HepG2 (cell line): Measurements from ENCODE around the gene RHOG. TPM values are rescaled to one million over a fixed set of nuclear protein-coding genes. Genes with fewer than 3 reads are reported as not detected.

Source experiments
- FLYWCH1 ChIP-seq: sonication (generic); formaldehyde crosslinking; IDR thresholded peaks from 2 replicates; pipeline ENCODE4 v1.8.1; 2023; ENCODE audit warnings: mild to moderate bottlenecking, missing genetic modification reagents
- FOXK1 ChIP-seq: sonication (generic); formaldehyde crosslinking; IDR thresholded peaks from 2 replicates; pipeline ENCODE4 v1.4.0; 2020; ENCODE audit warnings: low read depth, missing genetic modification reagents, borderline replicate concordance
- RAD21 ChIP-seq: fragments of 450-650 bp; formaldehyde crosslinking; IDR thresholded peaks from 2 replicates; pipeline ENCODE4 v1.5.0; 2020; ENCODE audit warnings: mild to moderate bottlenecking
- RNF2 ChIP-seq: fragments of 450-650 bp; conservative IDR thresholded peaks from 2 replicates; pipeline ENCODE4 v1.6.1; 2016; ENCODE audit warnings: low read depth
- RORA ChIP-seq: sonication (generic); formaldehyde crosslinking; IDR thresholded peaks from 2 replicates; pipeline ENCODE4 v1.5.0; 2020; ENCODE audit warnings: mild to moderate bottlenecking, missing genetic modification reagents, moderate library complexity
- SNRNP70 ChIP-seq: fragments of 200-400 bp; formaldehyde crosslinking; IDR thresholded peaks from 2 replicates; pipeline ENCODE4 v1.6.1; 2017; ENCODE audit warnings: mild to moderate bottlenecking, low read depth, low read length, moderate library complexity
- ZFP36L2 ChIP-seq: sonication (generic); formaldehyde crosslinking; IDR thresholded peaks from 2 replicates; pipeline ENCODE4 v1.4.0; 2020; ENCODE audit warnings: missing genetic modification reagents
- ZMYM3 ChIP-seq: sonication (generic); formaldehyde crosslinking; IDR thresholded peaks from 2 replicates; pipeline ENCODE4 v1.5.1; 2020; ENCODE audit warnings: mild to moderate bottlenecking, missing genetic modification reagents
- ZNF747 ChIP-seq: sonication (generic); formaldehyde crosslinking; IDR thresholded peaks from 2 replicates; pipeline ENCODE4 v1.8.1; 2023; ENCODE audit warnings: missing genetic modification reagents, mild to moderate bottlenecking, borderline replicate concordance
- ZNF780A ChIP-seq: sonication (generic); formaldehyde crosslinking; IDR thresholded peaks from 2 replicates; pipeline ENCODE4 v1.8.0; 2022; ENCODE audit warnings: mild to moderate bottlenecking, missing genetic modification reagents, moderate library complexity
- ZSCAN12 ChIP-seq: sonication (generic); formaldehyde crosslinking; IDR thresholded peaks from 2 replicates; pipeline ENCODE4 v1.9.0; 2021; ENCODE audit warnings: mild to moderate bottlenecking, missing genetic modification reagents
- polyA plus RNA-seq, 8 experiments: library from polyadenylated mRNA; depleted of rRNA in 3 of 8; stranded (reverse) in 7 of 8; unstranded in 1 of 8; fragments of >200 nt; fragmentation: Illumina TruSeq in 4 of 8; extraction: Trizol in 4 of 8; gene quantifications; 2 replicates each; pipeline versions ENCODE4 v1.2.1 to v1.2.3, GENCODE V29; 2011 to 2016; ENCODE audit warnings: low read depth in 4 of 8, missing spikeins in 1 of 8, mixed read lengths in 1 of 8; ENCODE audit not compliant: insufficient read depth in 1 of 8
- total RNA-seq, 5 experiments: library from RNA; depleted of rRNA; stranded (reverse); fragments of >200 nt; fragmentation: Illumina TruSeq; extraction: Trizol; gene quantifications; 2 replicates each; pipeline ENCODE4 v1.2.3, GENCODE V29; 2016; ENCODE audit warnings: low read depth in 1 of 5
- TF ChIP-seq, protein P1 (sequence below): sonication (generic); formaldehyde crosslinking; IDR thresholded peaks from 2 replicates; pipeline ENCODE4 v1.5.0; 2020; ENCODE audit warnings: missing genetic modification reagents, mild to moderate bottlenecking, borderline replicate concordance
- TF ChIP-seq, protein P2 (sequence below): IDR thresholded peaks from 2 replicates; pipeline ENCODE4 v1.6.1; 2012; ENCODE audit warnings: low read depth, low read length, improper control_type of control experiment
- TF ChIP-seq, protein P3 (sequence below): IDR thresholded peaks from 2 replicates; pipeline ENCODE4 v1.6.1; 2016; ENCODE audit warnings: low read depth, control low read depth
- TF ChIP-seq, protein P4 (sequence below): sonication (generic); formaldehyde crosslinking; IDR thresholded peaks from 2 replicates; pipeline ENCODE4 v1.4.0; 2020; ENCODE audit warnings: mild to moderate bottlenecking, missing genetic modification reagents
- TF ChIP-seq, protein P5 (sequence below): sonication (generic); formaldehyde crosslinking; IDR thresholded peaks from 2 replicates; pipeline ENCODE4 v1.4.0; 2020; ENCODE audit warnings: missing genetic modification reagents, borderline replicate concordance
- TF ChIP-seq, protein P6 (sequence below): sonication (generic); formaldehyde crosslinking; IDR thresholded peaks from 2 replicates; pipeline ENCODE4 v1.9.0; 2021; ENCODE audit warnings: missing genetic modification reagents, borderline replicate concordance

RHOG gene
- total and polyA plus RNA-seq, 2 of the 13 experiments (the other 11 are each of a cell fraction or from before 2014, with no cell fraction given), result 7.7 to 23.4 TPM

DNA sequence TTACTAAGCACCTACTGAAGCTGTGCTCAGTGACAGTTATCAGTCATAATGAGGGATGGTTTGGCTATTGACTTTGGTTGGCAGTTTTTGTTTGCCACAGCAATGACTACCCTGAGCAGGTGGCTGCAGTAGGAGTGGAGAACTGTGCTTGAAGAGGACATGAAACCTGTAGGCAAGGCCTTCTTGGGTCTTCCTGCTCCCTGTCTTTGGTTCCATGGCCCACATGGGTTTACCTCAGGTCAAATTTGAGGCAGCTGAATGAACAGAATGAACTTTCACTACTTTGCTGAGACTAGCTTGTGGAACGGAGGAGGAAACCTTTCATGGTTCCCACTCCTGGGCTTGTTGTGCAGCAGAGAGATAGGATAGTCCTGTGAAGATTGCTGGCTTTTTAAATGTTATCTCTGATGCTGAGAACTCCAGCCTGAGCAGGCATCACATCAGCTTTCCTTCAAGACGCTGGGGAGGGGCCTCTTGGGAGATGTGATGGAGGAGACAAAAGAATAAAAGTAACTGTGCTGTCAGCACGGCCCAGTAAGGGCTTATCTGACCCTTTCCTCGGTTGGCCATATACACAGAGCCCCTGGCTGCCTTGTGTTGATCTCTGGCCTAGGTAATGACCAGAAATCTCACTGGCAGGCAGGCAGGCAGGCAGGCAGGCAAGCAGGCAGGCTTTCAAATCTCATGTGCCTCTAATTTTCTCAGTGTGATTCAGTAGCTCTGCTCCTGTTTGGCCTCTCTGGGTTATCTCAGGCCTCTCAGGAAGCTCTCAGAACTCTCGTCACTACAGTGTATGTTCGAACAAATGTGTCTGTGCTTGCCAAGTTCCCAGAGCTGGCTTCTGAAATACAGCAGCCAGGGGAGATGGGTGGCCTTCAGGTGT is 26.7 kb upstream of the RHOG start (continued):
- TF ChIP-seq ZSCAN12 (CRISPR knock-in tag) (no peak), ZFP36L2 (CRISPR knock-in tag) (no peak), ZMYM3 (CRISPR knock-in tag) (peak; percentile 48; the same call in 1 of the 2 replicates), SNRNP70 (no peak), RORA (CRISPR knock-in tag) (no peak), FLYWCH1 (CRISPR knock-in tag) (no peak), ZNF747 (CRISPR knock-in tag) (0 out of 2 replicates have a peak, but pooled peaks have one; percentile 31), RAD21 (CRISPR knock-in tag) (no peak), RNF2 (no peak), FOXK1 (CRISPR knock-in tag) (no peak), ZNF780A (CRISPR knock-in tag) (peak; percentile 100)
- TF ChIP-seq, protein P1, sequence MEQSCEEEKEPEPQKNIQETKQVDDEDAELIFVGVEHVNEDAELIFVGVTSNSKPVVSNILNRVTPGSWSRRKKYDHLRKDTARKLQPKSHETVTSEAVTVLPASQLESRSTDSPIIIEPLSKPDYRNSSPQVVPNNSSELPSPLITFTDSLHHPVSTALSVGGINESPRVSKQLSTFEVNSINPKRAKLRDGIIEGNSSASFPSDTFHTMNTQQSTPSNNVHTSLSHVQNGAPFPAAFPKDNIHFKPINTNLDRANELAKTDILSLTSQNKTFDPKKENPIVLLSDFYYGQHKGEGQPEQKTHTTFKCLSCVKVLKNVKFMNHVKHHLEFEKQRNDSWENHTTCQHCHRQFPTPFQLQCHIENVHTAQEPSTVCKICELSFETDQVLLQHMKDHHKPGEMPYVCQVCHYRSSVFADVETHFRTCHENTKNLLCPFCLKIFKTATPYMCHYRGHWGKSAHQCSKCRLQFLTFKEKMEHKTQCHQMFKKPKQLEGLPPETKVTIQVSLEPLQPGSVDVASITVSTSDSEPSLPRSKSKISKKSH (CRISPR knock-in tag), result no peak
- TF ChIP-seq, protein P2, sequence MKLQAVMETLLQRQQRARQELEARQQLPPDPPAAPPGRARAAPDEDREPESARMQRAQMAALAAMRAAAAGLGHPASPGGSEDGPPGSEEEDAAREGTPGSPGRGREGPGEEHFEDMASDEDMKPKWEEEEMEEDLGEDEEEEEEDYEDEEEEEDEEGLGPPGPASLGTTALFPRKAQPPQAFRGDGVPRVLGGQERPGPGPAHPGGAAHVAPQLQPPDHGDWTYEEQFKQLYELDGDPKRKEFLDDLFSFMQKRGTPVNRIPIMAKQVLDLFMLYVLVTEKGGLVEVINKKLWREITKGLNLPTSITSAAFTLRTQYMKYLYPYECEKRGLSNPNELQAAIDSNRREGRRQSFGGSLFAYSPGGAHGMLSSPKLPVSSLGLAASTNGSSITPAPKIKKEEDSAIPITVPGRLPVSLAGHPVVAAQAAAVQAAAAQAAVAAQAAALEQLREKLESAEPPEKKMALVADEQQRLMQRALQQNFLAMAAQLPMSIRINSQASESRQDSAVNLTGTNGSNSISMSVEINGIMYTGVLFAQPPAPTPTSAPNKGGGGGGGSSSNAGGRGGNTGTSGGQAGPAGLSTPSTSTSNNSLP, result no peak
- TF ChIP-seq, protein P3, sequence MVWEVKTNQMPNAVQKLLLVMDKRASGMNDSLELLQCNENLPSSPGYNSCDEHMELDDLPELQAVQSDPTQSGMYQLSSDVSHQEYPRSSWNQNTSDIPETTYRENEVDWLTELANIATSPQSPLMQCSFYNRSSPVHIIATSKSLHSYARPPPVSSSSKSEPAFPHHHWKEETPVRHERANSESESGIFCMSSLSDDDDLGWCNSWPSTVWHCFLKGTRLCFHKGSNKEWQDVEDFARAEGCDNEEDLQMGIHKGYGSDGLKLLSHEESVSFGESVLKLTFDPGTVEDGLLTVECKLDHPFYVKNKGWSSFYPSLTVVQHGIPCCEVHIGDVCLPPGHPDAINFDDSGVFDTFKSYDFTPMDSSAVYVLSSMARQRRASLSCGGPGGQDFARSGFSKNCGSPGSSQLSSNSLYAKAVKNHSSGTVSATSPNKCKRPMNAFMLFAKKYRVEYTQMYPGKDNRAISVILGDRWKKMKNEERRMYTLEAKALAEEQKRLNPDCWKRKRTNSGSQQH (CRISPR knock-in tag), result no peak
- TF ChIP-seq, protein P4, sequence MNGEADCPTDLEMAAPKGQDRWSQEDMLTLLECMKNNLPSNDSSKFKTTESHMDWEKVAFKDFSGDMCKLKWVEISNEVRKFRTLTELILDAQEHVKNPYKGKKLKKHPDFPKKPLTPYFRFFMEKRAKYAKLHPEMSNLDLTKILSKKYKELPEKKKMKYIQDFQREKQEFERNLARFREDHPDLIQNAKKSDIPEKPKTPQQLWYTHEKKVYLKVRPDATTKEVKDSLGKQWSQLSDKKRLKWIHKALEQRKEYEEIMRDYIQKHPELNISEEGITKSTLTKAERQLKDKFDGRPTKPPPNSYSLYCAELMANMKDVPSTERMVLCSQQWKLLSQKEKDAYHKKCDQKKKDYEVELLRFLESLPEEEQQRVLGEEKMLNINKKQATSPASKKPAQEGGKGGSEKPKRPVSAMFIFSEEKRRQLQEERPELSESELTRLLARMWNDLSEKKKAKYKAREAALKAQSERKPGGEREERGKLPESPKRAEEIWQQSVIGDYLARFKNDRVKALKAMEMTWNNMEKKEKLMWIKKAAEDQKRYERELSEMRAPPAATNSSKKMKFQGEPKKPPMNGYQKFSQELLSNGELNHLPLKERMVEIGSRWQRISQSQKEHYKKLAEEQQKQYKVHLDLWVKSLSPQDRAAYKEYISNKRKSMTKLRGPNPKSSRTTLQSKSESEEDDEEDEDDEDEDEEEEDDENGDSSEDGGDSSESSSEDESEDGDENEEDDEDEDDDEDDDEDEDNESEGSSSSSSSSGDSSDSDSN (CRISPR knock-in tag), result no peak
- TF ChIP-seq, protein P5, sequence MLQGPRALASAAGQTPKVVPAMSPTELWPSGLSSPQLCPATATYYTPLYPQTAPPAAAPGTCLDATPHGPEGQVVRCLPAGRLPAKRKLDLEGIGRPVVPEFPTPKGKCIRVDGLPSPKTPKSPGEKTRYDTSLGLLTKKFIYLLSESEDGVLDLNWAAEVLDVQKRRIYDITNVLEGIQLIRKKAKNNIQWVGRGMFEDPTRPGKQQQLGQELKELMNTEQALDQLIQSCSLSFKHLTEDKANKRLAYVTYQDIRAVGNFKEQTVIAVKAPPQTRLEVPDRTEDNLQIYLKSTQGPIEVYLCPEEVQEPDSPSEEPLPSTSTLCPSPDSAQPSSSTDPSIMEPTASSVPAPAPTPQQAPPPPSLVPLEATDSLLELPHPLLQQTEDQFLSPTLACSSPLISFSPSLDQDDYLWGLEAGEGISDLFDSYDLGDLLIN (CRISPR knock-in tag), result no peak
- TF ChIP-seq, protein P6, sequence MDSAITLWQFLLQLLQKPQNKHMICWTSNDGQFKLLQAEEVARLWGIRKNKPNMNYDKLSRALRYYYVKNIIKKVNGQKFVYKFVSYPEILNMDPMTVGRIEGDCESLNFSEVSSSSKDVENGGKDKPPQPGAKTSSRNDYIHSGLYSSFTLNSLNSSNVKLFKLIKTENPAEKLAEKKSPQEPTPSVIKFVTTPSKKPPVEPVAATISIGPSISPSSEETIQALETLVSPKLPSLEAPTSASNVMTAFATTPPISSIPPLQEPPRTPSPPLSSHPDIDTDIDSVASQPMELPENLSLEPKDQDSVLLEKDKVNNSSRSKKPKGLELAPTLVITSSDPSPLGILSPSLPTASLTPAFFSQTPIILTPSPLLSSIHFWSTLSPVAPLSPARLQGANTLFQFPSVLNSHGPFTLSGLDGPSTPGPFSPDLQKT (CRISPR knock-in tag), result no peak
